NCI-H1694 (cell line): ENCODE data around the gene SSX2.
"Not testable (repeated sequence)": the region's sequence is repeated elsewhere in the genome, so short reads cannot be mapped to it uniquely, and the experiment has no call there.

ENCODE experiments used
- DNase-seq: peaks from one replicate; lab custom pipeline; 2025; lab: John Stamatoyannopoulos, UW

The SSX2 gene

GRCh38 chrX:52707078-52707477 is at the start of gene SSX2:
Gene SSX2, minus strand, starts transcription at chrX:52707178. Its CDS starts 1,429 bp downstream, at chrX:52705749.
- DNase-seq: not testable (repeated sequence)

GRCh38 chrX:52750952-52751351 is 44.0 kb upstream of the SSX2 start, which contains the start of gene SSX2B:
Gene SSX2B, plus strand, starts transcription at chrX:52751252. Its CDS starts 1,429 bp downstream, at chrX:52752681.
- DNase-seq: not testable (repeated sequence)

DNA sequence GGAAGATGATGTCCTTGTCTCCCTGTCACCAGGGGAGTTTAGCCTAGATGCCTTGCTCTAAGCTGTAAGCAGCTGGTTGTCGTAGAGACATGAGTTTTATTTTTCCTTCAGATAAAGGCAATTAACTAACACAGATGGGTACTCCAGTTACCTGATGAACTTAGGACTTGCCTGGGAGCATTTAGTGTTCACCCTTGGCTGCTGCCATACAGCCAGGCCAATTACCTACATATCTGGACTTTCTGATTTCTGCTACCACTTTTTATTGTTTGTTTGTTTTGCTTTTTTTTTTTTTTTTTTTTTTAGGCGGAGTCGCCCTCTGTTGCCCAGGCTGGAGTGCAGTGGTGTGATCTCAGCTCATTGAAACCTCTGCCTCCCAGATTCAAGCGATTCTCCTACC is 14.9 kb downstream of the SSX2 start:
- not testable (repeated sequence) for DNase-seq

DNA sequence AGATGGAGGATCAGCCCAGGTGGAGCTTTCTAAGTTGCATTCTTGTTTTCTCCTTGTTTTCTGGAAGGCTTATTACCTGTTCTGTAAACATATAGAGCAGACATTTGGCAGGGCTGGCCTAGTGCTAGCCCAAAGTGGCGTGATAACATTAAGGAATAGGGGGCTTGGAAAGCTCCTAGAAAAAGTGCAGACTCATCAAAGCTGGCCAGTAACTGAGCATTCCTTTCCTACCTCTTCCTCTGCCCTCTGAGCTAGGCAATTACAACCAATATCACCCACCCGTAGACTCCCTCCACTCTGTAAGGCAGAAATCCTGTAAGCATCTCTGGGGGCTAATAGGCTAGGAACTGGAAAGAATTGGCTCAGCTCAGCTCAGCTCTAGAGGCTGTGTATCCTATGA is 44.8 kb downstream of the SSX2 start:
- DNase-seq: not testable (repeated sequence)

GRCh38 chrX:52655475-52655874 is 51.5 kb downstream of the SSX2 start:
- DNase-seq: not testable (repeated sequence)

- not testable (repeated sequence) for DNase-seq
Observed at GRCh38 chrX:52654800-52655199, 52.2 kb downstream of the SSX2 start, which contains the start of gene SSX7. Gene SSX7, minus strand, starts transcription at chrX:52654900. Its CDS starts 1,428 bp downstream, at chrX:52653472.

DNA sequence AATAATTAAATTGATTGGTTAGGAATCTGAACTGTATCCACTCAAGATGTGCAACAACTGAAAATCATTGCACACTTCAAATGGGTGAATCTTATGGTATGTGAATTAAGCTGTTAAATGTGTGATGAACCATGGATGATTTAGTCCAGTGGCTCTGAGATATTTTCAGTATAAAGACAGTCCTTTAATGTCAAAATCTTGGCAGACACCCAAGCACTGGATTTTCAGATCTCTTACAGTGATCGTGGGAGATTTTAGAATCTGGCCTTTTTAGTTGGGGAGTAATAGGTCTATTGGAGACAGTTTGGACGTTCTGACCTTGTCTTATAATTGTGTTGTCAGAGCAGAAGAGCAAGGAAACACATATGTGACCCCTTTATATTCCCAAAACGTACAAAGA is 56.3 kb downstream of the SSX2 start:
- DNase-seq: not testable (repeated sequence)

GRCh38 chrX:52648956-52649355 is 58.0 kb downstream of the SSX2 start:
- DNase-seq: not testable (repeated sequence)
